Measurements from ENCODE around the gene SYTL2.

The SYTL2 gene

DNA sequence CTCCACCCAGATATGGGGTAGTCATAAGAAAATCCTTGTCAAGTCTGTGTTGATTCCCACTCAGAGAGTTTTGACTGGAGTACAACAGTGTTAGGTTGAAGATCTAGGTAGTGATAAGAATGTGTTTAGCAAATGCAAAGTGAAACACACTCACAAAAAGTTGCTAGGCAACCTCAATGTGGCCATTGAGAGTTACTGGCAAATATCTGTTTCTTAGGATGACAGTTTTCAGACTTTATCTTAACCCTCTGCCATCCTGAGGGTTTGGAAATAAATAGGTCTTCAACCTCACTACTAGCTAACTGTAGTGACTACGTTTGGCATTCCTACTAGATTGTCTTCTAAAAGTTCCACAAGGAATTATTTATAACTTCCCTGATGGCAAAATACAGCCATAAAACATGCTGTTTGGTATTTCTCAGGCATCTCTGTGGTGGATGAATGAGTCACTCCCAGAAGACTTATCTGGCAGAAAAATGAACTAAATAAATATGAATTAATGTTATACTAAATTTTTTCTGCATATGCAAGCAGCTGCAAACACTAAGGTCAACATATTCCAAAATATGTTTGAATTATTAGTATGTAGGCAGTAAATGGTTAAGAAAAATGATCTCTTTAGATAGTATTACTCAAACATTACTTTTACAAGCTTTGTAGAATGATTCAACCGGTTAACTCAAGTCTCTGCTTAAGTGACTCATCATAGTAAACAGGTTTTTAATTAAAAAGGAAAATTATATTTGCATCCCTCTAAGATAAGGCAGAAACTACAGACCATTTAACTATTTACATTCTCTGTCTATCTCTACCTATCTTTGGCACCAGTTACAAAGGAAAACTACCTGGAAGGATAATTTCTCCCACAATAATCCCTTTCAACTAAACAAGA is 17.1 kb upstream of the SYTL2 start:
- DNase-seq, result no peak

DNA sequence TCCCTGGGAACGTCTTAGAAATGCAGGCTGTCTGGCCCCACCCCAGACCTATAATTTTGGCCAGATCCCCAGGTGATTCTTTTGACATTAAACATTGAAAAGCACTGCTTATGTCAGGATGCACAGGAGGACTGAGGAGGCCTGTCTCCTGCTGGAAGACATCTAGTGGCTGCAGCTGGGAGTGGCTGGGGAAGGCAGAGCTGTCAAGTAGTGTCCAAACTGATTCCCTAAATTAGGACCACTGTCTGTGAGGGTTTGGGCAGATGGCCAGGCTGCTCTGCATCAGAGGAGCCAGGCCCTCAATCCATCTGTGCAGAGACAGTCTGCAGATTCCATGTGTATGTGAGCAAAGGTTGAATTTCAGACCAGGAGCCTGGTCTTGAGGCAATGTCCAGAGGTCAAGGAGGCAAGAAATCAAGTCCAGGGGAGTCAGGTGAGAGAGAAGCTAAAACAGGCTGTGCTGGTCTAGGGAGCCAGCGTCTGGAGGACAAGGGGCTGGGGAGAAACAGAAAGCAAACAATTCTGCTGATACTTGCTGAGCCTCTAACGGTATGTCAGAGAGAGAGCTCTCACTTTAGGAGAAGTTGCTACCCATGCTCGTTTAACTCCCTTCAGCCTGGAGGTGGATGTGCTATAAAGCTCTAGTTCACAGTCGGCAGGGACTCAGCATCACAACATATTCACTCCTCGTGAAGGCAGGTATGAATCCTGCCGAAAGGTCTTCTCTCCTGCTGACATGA is 15.3 kb upstream of the SYTL2 start:
- DNase-seq, result no peak

DNA sequence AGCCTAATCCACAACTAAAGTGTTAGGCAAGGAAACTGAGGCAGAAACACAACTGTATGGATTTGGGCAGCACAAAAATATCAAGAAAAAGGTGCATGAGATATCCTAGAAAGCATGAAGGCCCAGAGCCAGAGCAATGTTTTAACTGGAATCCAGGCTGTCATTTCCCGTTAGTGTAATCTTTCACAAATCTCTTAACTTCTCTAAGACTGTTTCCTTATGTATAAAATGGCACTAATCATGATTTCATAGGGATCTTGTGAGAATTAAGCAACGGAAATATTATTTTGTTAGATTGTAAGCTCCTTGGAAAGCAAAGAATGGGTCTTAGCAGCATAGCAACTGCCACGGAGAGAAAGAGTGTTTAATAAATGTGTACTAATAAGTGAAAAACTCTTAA is 14.7 kb upstream of the SYTL2 start:
- DNase-seq, result no peak

- DNase-seq, result no peak
Measured at GRCh38 chr11:85823816-85824215, 12.9 kb upstream of the SYTL2 start.

GRCh38 chr11:85822814-85823213 is 11.9 kb upstream of the SYTL2 start:
- DNase-seq, result no peak

GRCh38 chr11:85821636-85822035 is 10.7 kb upstream of the SYTL2 start:
- DNase-seq, result no peak

DNA sequence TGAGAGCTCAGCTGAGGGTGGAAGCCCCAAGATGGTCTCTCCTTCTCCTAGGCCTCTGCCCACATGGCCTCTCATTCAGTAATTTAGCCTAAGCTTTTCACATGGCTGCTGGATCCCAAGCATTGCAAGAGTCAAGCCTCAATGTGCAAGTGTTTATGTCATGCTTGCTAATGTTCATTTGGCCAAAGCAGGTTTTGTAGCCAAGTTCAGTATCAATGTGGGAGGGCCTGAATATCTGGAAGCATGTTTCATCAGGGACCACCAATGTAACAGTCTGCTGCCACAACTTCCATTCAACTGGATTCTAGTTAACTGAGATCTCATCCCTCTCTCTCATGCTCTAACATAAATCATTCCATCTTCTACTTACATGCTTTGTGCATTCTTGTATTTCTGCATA is 8.5 kb upstream of the SYTL2 start:
- DNase-seq, result no peak

DNA sequence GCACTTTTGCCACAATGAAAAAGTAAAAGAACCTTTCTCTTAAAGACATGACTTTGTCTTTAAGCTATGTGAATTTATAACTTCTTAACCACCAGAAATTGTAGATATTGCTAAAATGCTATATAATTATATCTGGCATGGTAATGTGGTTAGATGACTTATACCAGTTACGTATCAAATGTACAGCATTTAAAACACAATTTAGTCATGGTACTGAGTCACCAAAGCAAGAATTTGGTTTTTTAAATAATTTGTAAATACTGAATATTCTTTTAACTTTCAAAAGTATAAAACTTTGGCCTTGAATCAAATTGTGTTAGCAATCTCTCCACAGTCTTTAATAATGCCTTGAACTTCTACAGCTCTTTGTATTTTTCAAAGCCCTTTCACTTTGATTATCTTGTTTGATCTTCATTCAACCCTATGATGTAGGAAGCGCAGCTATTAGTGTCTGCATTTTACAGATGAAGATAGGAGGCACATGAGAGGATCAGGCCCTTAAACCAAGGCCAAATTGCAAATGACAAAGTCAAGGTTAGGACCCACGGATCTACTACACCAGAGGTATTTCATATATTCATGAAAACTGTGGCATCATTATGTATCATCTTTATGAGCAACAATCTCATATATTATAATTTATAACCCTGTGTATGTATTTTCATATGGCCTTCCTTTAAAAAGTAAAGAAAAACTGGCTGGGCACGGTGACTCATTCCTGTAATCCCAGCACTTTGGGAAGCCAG is 4.4 kb upstream of the SYTL2 start:
- DNase-seq, result no peak

GRCh38 chr11:85813721-85814120 is 2.8 kb upstream of the SYTL2 start:
- no peak for DNase-seq

DNA sequence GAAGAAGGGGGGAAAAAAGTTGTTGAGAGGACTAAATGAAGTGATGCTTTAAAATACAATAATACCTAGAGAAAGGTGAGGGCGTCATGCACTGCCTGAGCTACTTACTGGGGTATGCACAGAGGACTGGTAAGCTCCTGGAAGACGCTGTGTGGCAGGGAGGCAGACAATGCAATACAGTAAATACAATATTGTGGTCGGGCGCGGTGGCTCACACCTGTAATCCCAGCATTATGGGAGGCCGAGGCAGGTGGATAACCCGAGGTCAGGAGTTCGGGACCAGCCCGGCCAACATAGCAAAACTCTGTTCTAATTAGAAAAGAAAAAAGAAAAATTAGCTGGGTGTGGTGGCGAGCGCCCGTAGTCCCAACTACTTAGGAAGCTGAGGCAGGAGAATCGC is 683 bp upstream of the SYTL2 start:
- DNase-seq, result no peak

- no peak for DNase-seq
Measured at GRCh38 chr11:85810521-85810870, 445 bp downstream of the SYTL2 start.

GRCh38 chr11:85809863-85810262 is 1.1 kb downstream of the SYTL2 start:
- DNase-seq, result no peak

GRCh38 chr11:85809191-85809590 is 1.8 kb downstream of the SYTL2 start:
- no peak for DNase-seq

DNA sequence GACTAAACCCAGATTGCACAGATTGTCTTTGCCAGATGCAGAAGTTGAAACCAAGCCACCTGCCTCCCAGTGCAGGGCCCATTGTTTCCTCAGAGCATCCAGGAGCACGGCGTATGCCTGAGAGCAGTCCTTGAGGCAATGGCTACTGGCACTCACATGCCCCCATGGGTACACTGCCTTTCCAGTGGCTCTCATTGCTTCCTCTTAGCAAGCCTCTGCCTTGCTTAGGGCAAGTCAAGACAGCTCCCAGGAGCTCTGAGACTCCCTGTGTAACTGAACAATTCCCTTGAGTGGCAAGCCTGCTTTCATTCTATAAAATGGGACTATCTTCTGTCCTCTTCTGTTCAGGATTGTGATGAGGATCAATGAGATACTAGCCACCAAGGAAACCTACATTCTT is 4.1 kb downstream of the SYTL2 start:
- no peak for DNase-seq

GRCh38 chr11:85806016-85806415 is 4.9 kb downstream of the SYTL2 start:
- no peak for DNase-seq

DNA sequence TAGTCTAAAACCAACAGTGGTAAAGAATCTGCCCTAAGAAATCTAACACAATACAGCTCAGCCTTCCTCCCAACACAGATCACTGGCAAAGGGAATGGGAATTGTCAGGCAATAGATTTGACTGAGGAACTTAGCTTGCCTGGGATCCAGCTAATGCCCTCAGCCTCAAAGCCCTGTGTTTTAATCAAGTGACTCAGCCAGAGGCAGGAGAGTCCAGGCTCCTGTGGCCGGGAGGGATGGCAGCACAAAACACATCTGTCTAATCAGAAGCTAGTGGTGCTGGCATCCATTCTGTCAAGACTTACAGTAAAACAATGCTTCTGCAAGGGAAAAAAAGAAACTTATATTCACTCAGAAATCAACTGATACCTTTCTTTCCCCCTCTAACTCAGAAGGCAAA is 5.6 kb downstream of the SYTL2 start:
- DNase-seq, result no peak

DNA sequence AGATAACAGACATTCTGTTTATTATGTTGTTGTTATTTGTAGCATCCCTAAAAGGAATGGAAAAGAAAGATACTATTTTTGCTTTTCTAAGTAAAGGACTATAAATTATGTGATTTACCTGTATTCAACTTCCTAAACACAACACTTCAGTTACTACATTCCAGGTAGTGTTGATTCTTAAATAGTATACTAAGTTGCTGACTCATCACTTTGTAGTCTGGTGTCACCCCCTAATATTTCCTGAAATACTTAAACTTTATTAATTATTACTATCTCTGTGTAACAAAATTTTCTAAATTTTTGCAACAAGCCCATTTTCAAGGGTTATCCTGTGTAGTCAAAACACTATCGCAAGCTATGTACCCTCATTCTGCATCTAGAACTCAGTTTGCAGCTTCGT is 7.0 kb downstream of the SYTL2 start:
- DNase-seq, result no peak

GRCh38 chr11:85803303-85803702 is 7.6 kb downstream of the SYTL2 start:
- no peak for DNase-seq

- DNase-seq, result no peak
Measured at GRCh38 chr11:85801527-85801926, 9.4 kb downstream of the SYTL2 start.

GRCh38 chr11:85800595-85801342 is 10.2 kb downstream of the SYTL2 start:
- no peak for DNase-seq

DNA sequence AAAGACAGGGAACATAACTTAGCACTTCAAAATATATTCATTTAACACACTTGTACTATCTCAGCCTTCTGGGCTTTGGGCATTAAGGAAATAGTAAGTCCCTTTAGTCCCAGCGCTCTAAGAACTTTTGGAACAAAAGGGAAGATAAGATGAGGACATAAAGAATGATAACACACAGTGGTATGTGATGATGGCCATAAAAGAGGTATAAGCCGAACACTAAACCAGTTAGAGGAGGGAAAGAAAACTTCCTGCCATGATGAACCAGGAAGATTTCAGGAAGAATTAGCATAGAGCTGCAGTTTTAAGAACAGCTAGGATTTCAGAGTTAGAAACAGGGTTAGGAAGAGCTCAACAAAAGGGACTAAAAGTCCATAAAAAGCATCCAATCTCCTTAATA is 11.8 kb downstream of the SYTL2 start:
- no peak for DNase-seq

GRCh38 chr11:85798361-85798760 is 12.6 kb downstream of the SYTL2 start:
- no peak for DNase-seq
